Endodermal cell (in vitro differentiated cells): ENCODE data around the gene OR8B8. TPM values are rescaled to one million over a fixed set of nuclear protein-coding genes. Genes with fewer than 3 reads are reported as not detected.

Source experiments
- DNase-seq: peaks from one replicate; pipeline ENCODE4 v3.0.0-alpha.2; 2017
- H3K27ac ChIP-seq: 2 replicates; pipeline ENCODE4 v1.5.1; 2013; ENCODE audit warnings: mild to moderate bottlenecking, low read depth, low read length, moderate library complexity
- H3K27me3 ChIP-seq: 2 replicates; pipeline ENCODE4 v1.6.1; 2013; ENCODE audit warnings: mild to moderate bottlenecking, low read length, moderate library complexity; ENCODE audit not compliant: insufficient read depth, control insufficient read depth, poor library complexity, severe bottlenecking
- H3K36me3 ChIP-seq: 2 replicates; pipeline ENCODE4 v1.7.0; 2013; ENCODE audit warnings: mild to moderate bottlenecking, low read length, moderate library complexity; ENCODE audit not compliant: control insufficient read depth, insufficient read depth
- H3K4me1 ChIP-seq: one replicate; pipeline ENCODE4 v1.7.0; 2013; ENCODE audit warnings: low read length; ENCODE audit not compliant: control insufficient read depth, insufficient read depth
- H3K4me3 ChIP-seq: 2 replicates; pipeline ENCODE4 v1.5.1; 2013; ENCODE audit warnings: mild to moderate bottlenecking, low read length, moderate library complexity
- H3K9ac ChIP-seq: 2 replicates; pipeline ENCODE4 v1.6.1; 2013; ENCODE audit warnings: mild to moderate bottlenecking, low read length, moderate library complexity; ENCODE audit not compliant: poor library complexity, severe bottlenecking; ENCODE audit errors: extremely low read depth
- H3K9me3 ChIP-seq: 2 replicates; pipeline ENCODE4 v1.6.1; 2013; ENCODE audit warnings: mild to moderate bottlenecking, low read length, moderate library complexity; ENCODE audit not compliant: control insufficient read depth
- H3K27ac Mint-ChIP-seq: 2 replicates; pipeline ENCODE4 v1.8.0; 2020; ENCODE audit warnings: mixed read lengths
- H3K27me3 Mint-ChIP-seq: 2 replicates; pipeline ENCODE4 v1.8.0; 2021; ENCODE audit warnings: mild to moderate bottlenecking, mixed read lengths; ENCODE audit not compliant: insufficient read depth
- H3K36me3 Mint-ChIP-seq: 2 replicates; pipeline ENCODE4 v1.8.0; 2020; ENCODE audit warnings: low read depth, mixed read lengths
- H3K4me1 Mint-ChIP-seq: 2 replicates; pipeline ENCODE4 v1.8.0; 2020; ENCODE audit warnings: mixed read lengths
- H3K4me3 Mint-ChIP-seq: 2 replicates; pipeline ENCODE4 v1.8.0; 2020; ENCODE audit warnings: mild to moderate bottlenecking, moderate library complexity, mixed read lengths
- H3K9me3 Mint-ChIP-seq: 2 replicates; pipeline ENCODE4 v1.8.0; 2020; ENCODE audit warnings: mild to moderate bottlenecking, mixed read lengths
- WGBS, 2 experiments: methylation state at CpG; one replicate each; pipeline versions ENCODE4 v1.1.5 to v1.1.7; 2013; ENCODE audit warnings: missing lambda C conversion rate in 2 of 2, mixed read lengths in 1 of 2; ENCODE audit not compliant: insufficient coverage in 1 of 2, insufficient read length in 1 of 2; 5-methylcytosine and 5-hydroxymethylcytosine counted together
- total RNA-seq, 2 donors: library from RNA; stranded (reverse); fragmentation: NEBNext Ultra II Directional in 1 of 2; extraction: Animal tissue kit (Norgen Biotek cat#: 25700) in 1 of 2; gene quantifications; 2 replicates in 1 of 2; 3 replicates in 1 of 2; pipeline ENCODE4 v1.2.1, GENCODE V29; 2021
- TF ChIP-seq, protein P1 (sequence below): fragments of 200-600 bp; sonication (generic); conservative IDR thresholded peaks from 2 replicates; pipeline ENCODE4 v1.5.0; 2021; ENCODE audit warnings: antibody characterized with exemption, mild to moderate bottlenecking

The OR8B8 gene
- total RNA-seq, 2 donors from 2014 or later: not detected

DNA sequence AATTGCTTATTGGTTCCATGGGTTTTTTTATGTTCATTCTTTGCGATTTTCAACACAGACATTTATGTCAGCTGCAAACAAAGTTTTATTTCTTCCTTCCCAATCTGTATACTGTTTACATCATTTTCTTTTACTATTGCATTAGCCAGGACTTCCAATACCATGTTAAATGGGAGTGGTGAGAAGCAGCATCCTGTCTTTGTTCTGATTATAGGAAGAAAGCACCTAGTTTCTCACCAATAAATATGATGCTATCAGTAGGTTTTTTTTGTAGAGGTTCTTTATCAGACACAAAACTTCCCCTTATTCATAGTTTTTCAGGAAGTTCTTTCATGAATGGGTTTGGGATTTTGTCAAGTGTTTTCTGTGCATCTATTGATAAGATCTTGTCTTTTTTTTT, 28.0 kb upstream of the OR8B8 start:
- Histone ChIP-seq H3K9ac (no peak overlapping the region), H3K36me3 (no peaks in the 10 kb centered on the region), H3K9me3 (no peaks in the 10 kb centered on the region), H3K27me3 (peaks cover 4% of the 10 kb centered on the region), H3K4me1 (no peaks in the 10 kb centered on the region), H3K27ac (no peak overlapping the region), H3K4me3 (no peak overlapping the region)
- no peaks in the 10 kb centered on the region for H3K36me3 Mint-ChIP-seq
- no peaks in the 10 kb centered on the region for H3K9me3 Mint-ChIP-seq
- H3K27ac Mint-ChIP-seq: no peak overlapping the region
- TF ChIP-seq, protein P1, sequence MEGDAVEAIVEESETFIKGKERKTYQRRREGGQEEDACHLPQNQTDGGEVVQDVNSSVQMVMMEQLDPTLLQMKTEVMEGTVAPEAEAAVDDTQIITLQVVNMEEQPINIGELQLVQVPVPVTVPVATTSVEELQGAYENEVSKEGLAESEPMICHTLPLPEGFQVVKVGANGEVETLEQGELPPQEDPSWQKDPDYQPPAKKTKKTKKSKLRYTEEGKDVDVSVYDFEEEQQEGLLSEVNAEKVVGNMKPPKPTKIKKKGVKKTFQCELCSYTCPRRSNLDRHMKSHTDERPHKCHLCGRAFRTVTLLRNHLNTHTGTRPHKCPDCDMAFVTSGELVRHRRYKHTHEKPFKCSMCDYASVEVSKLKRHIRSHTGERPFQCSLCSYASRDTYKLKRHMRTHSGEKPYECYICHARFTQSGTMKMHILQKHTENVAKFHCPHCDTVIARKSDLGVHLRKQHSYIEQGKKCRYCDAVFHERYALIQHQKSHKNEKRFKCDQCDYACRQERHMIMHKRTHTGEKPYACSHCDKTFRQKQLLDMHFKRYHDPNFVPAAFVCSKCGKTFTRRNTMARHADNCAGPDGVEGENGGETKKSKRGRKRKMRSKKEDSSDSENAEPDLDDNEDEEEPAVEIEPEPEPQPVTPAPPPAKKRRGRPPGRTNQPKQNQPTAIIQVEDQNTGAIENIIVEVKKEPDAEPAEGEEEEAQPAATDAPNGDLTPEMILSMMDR: no peak
- no peak for DNase-seq
- peaks cover 6% of the 10 kb centered on the region for H3K27me3 Mint-ChIP-seq
- 90% methylated on average over 1 of the region's 1 CpG; no CpG with 5 or more reads in 1 of the 2 experiments for WGBS, 2 experiments
- H3K4me1 Mint-ChIP-seq: peaks cover 18% of the 10 kb centered on the region
- H3K4me3 Mint-ChIP-seq: no peak overlapping the region

DNA sequence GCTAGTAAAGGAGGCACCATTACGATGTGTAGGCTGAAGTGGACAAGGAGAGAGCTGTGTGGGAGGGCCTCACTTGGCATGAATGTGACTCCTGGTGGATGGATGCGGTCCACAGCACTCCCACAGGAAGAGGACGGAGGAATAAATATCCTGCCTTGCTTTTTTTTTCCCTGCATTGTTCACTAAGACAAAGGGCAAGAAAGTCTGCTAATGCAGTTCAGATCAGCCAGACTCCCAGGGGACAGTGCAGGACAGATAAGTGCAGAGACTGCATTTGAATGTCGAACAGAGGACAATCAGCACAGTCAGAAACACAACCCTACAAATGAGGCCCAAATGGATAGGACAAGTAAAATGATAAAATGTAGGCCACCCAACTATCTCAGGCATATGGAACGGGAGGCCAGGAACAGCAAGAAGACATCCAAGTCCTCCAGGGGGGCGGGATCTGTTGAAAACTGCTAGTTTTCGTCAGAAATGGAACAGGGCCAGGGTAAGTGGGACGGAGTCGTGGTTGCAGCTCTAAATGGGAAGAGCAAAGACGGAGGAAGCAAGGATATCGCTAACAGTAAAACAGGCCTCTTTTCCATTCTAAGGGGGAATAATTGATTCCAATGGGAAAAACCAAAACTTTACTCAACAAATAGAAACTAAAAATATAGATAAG, 25.2 kb upstream of the OR8B8 start:
- Histone ChIP-seq H3K27me3 (peaks cover 4% of the 10 kb centered on the region), H3K4me3 (no peak overlapping the region), H3K9ac (no peak overlapping the region), H3K4me1 (no peaks in the 10 kb centered on the region), H3K36me3 (no peaks in the 10 kb centered on the region), H3K27ac (no peak overlapping the region), H3K9me3 (no peaks in the 10 kb centered on the region)
- peaks cover 10% of the 10 kb centered on the region for H3K4me1 Mint-ChIP-seq
- H3K27me3 Mint-ChIP-seq: peaks cover 4% of the 10 kb centered on the region
- no peaks in the 10 kb centered on the region for H3K9me3 Mint-ChIP-seq
- H3K4me3 Mint-ChIP-seq: no peak overlapping the region
- no peaks in the 10 kb centered on the region for H3K36me3 Mint-ChIP-seq
- H3K27ac Mint-ChIP-seq: no peak overlapping the region
- WGBS, 2 experiments: 92 to 96% methylated on average over 7 to 11 of the region's 11 CpGs
- TF ChIP-seq, protein P1: no peak
- DNase-seq: no peak

DNA sequence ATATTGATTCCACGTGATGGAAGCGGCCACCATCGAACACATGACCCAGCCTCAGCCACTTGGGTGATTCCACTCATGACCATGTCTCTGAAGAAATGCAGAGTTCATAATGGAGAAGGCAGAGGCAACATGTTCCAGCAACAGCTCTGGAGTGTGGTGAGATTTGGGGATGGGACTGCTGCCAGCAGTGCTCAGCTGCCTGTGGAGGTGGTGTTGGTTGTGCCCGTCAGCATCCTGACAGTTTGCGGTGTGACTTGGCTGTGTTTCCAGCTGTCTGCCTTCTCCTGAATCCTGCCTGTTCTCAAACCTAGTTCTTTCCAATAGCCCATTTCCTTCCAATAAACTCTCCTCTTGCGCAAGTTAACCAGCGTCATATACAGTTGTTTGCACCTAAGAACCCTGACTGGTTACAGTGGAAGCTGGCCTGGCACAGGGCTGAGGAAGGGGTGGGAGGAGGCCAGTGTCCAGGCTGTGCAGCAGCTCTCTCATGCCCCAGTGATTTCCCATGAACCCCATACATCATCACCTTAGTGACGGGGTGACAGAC, 22.0 kb upstream of the OR8B8 start:
- H3K36me3 Mint-ChIP-seq: no peaks in the 10 kb centered on the region
- no peak overlapping the region for H3K27ac Mint-ChIP-seq
- TF ChIP-seq, protein P1: no peak
- no peak overlapping the region for H3K4me3 ChIP-seq
- no peaks in the 10 kb centered on the region for H3K4me1 ChIP-seq
- WGBS, 2 experiments: 92 to 97% methylated on average over 4 to 8 of the region's 8 CpGs
- H3K27ac ChIP-seq: no peak overlapping the region
- H3K27me3 Mint-ChIP-seq: peaks cover 6% of the 10 kb centered on the region
- no peaks in the 10 kb centered on the region for H3K9me3 ChIP-seq
- H3K4me3 Mint-ChIP-seq: no peak overlapping the region
- no peaks in the 10 kb centered on the region for H3K9me3 Mint-ChIP-seq
- H3K4me1 Mint-ChIP-seq: no peaks in the 10 kb centered on the region
- no peak overlapping the region for H3K9ac ChIP-seq
- H3K27me3 ChIP-seq: peaks cover 4% of the 10 kb centered on the region
- no peaks in the 10 kb centered on the region for H3K36me3 ChIP-seq
- no peak for DNase-seq
